ENCODE results near the gene ABCB9. TPM values are rescaled to one million over a fixed set of nuclear protein-coding genes. Genes with fewer than 3 reads are reported as not detected.
"Not testable (repeated sequence)": the region's sequence is repeated elsewhere in the genome, so short reads cannot be mapped to it uniquely, and the experiment has no call there.

ABCB9 gene
- total RNA-seq, 1 donor from 2014 or later, result 6.9 TPM

DNA sequence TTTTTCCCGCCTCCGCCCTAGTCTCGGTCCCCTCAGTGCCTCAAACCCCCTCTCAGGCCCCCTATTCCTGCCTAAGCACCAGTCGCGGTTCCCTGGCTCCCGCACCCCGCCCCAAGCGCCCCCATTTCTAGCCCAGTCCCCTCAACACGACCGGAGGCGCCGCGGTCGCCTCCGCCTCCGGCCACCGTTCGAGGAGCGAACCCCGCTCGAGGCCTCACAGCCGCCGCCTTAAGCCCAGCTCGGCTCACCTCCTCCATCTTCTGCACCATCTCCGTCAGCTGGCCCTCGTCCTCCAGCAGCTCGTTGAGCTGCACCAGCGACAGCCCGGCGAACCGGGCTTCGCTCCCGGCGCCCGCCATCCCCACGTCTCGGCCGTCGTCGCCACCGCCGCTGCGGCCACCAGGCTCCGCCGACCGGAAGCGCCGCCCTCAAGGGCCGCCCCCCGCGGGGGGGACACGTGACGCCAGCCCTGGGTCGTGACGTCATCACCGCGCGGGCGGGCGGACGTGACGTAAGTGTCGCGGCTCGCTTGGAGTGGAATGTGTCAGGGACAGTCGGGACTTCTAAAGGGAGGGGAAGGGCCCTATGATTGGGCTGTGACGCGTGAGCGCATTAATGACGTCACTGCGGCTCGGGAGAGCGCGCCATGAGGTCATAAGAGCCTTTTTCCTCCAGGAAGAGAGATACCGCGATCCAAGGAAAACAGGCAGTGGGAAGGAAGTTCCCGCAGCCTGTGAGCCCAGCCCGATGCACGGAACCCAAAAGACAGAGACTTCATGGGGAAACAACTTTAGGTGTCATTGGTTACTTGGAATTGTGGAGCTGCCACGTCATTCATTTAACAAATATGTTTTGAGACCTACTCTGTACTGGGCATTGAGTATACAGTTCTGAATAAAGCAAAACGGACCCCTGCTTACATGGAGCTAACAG is 70.3 kb downstream of the ABCB9 start, which contains the start of gene VPS37B:
TSS of gene VPS37B (minus strand) at position 421 of the 933 bp plus-strand sequence. CDS start at position 359, 62 bp downstream.
- DNase-seq (ENCODE audit: low read depth), result peak; percentile 89

DNA sequence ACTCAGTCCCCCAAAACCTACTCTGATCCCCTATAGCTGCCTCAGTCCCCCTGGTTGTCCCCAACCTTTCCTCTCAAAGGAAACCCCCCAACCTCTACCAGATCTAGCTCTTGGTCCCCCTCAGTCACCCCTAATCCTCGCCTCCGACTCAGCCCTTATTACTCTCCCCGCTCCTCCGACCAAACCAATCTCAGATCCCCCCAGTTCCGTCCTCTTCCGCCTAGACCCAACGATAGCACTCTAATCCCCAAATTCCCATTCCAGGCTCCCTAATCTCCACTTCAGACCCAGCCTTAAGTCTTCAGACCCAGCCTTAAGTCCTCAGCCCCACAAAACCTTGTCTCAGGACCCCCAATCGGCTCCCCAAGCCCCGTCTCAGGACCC is 71.0 kb downstream of the ABCB9 start:
- no peak for DNase-seq (ENCODE audit: low read depth)

GRCh38 chr12:122894193-122895121 is 71.8 kb downstream of the ABCB9 start:
- DNase-seq (ENCODE audit: low read depth), result peak; percentile 49

DNA sequence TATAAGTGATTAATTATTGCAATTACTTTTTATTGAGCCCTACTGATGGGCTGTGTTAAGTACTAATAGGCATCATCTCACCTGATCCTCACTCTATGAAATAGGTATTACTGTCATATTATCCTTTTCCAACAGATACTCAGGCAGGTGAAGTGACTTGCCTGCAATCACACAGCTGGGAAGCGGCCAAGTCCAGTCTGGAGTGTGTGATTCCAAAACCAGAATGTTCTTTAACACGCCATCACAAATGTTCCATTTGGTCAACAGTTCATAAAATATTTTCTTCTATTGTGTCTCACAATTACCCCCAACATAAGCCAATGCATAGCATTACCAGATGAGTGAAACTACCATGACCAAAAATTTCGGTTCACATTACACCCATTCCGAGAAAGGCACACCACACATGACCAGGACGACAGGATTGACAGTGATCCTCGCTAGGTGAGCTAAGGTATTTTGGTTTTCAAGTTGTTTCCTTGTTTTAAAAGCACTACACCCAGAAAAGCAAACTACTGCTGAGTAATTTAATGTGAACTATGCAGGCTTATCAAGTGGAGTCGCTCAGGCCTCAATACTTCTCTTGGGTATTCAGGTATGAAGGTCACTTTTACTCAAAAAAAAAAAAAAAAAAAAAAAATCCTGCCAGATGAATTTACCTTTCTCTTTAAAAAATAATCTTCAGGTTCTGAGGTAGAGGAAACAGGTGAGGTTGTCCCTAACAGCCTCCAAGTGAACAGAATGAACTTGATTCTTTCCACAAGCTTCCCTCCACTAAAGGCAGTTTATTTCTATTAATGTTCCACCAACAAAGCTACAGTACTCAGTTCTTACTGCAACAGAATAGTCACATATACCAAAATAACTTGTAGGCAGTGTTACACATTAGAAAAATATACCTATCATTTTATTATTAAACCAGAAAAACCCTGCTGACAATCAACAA is 72.8 kb downstream of the ABCB9 start:
- DNase-seq (ENCODE audit: low read depth), result no peak

- not testable (repeated sequence) for DNase-seq (ENCODE audit: low read depth)
Measured at GRCh38 chr12:122892724-122893123, 73.5 kb downstream of the ABCB9 start.

- DNase-seq (ENCODE audit: low read depth), result peak; percentile 85
Measured at GRCh38 chr12:122891661-122892525, 74.4 kb downstream of the ABCB9 start.

- no peak for DNase-seq (ENCODE audit: low read depth)
Measured at GRCh38 chr12:122889761-122890520, 76.3 kb downstream of the ABCB9 start.

DNA sequence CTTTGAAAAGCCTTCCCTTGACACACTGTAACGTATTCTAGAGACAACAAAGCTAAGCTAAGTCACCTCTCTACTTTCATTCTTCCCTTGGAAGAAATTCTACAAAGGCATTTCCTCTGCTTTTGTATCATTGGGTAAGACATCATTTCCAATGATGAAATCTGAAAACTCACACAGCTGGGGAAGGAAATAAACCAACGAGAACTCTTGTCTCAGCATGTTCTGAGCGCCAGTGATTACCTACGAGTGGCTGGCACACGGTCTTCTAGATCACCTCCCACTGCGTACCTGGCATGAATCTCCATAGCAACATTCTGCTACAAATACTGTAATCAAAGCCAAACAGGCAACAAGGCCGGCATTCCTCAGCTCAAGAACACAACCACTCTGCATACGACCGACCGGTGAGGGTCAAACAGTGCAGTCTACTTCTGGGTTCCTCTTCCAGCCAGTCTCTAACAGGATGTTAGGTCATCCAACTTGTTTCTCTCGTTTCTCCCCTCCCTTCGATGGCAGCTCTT is 78.0 kb downstream of the ABCB9 start:
- DNase-seq (ENCODE audit: low read depth), result no peak

DNA sequence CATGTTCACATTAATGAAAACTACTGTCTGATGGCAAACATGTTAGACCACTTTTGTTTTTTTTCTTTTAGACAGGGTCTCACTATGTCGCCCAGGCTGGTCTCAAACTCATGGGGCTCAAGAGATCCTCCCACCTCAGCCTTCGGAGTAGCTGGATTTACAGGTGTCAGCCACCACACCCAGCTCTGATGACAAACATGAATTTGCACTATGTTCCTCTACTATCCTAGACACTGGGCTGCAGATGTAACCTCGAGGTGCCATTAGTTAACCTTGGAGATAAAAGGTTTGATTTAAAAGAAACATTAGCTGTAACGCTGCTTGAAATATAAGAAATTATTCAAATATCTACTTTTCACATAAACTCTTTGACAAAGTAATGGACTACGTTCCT is 78.4 kb downstream of the ABCB9 start:
- no peak for DNase-seq (ENCODE audit: low read depth)

DNA sequence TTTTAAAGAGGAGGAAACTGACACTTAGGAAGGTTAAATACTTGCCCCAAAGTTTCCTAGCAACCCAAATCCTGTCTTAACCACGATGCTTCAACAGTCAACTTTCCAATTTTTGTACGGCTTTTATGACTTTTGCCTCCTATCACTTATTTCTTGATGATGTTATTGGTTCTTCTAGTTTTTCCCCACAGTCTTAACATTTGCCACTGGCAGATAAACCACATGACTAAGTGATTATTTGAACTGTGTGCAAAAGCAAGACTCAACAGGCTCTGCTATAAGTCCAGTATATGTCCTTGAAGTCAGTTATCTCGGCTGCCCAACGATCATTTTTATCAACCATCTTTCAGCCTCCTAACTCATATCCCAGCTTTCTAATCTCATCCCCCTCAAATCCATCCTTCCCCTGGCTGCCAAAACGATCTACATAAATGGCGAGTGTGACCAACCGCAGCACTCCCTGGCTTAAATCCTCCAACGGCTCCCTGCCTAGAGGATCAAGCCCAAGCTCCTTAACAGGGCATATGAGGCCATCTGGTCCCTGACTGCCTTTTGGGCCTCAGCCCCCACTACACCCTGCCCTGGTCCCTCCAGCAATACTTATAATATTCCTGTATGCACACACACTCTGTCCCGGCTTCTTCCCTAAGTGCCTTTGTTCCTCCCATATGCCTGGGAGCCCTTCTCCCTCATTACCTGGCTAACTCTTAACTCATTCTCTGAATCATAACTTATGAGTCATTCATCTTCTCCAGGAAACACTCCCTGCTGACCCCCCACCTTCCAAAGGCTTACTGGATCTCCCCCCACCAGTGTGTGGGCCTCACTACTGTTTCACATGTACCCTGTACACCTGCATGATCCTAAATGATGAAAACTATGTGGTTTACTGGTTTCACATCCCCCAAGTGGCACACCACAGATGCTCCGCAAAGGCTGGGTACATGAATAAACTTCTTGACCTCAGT is 79.1 kb downstream of the ABCB9 start:
- DNase-seq (ENCODE audit: low read depth), result peak; percentile 58

DNA sequence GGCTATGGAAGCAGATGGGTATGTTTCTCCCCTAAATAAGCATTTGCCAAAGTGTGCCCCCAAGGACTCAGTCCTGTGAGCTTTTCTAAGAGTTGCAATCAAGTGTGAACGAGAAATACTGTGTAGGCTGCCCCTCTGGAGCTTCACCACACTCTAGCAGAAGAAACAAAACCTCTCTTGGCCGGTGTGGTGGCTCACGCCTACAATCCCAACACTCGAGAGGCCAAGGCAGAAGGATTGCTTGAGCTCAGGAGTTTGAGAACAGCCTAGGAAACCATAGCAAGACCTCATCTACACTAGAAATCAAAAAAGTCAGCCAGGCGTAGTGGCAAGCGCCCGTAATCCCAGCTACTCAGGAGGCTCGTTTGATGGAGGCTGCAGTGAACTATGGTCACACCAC is 80.1 kb downstream of the ABCB9 start:
- no peak for DNase-seq (ENCODE audit: low read depth)

DNA sequence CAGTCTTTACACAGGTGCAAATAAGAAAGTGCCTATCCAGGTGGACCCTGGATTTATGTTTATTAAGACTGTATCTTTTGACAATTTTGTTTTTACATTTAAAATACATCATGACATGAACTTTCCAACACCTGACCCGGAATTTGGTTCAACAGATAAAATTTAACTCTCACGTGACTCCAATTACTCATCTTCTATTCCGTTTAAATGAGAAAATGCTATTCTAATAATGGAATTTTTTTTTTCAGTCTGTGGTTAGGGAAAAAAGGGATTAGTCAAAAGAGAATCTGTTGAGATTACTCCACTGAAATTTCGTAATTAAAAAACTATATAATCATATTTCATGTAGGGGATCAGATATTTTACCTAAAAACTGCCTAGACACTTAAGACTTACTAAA is 81.4 kb downstream of the ABCB9 start:
- DNase-seq (ENCODE audit: low read depth), result no peak

DNA sequence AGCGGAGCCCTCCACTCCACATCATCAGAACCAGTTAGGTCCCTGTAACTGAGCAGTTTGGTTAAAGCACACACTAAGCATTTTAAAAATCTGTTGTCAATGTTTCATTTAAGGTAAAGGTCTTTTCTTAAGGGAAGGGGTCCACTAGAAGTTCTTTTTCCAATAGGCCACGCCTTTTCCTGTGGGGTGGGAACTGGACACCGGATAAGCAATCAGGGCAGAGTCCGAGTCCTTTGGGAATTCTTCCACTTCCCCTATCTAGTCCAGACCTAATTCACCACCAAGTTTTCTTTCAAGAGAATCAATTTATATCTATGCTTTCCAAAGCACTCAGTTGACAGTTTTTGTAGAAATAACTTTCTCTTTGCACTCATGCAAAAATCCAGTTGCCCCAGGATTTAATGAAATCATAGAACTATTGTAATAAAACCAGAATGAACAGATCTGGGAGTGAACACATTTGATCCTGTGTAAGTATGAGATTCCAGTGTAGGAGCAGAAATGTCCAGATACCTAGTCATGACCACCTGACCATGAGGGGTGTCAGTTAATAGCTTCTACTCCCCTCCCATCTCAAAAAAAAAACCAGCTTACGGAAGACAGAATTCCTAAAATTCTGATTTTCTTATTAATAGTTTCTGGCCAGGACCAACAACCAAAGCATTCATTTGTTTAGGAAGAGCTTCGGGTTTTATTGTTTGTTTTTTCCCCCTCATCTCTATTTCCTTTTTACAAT is 82.0 kb downstream of the ABCB9 start:
- no peak for DNase-seq (ENCODE audit: low read depth)

GRCh38 chr12:122882908-122883558 is 83.2 kb downstream of the ABCB9 start:
- DNase-seq (ENCODE audit: low read depth), result no peak

DNA sequence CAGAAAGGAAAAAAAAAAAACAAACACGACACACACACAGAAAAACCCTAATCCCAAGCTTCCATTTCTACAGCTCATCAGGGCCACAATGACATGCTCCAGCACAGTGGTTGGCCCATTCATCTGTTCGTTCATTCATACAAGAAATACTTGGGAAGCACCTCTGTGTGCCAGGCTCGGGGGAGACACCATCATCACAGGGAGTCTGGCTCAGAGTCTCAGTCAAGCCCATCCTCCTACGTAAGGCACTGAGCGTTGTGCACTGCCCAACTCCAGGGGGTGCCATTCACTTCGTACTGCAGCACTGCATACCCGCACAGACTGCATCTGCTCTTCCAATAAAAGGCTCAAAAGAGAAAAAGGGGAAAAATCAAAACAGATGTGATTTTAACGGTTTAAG is 85.6 kb downstream of the ABCB9 start:
- no peak for DNase-seq (ENCODE audit: low read depth)

- DNase-seq (ENCODE audit: low read depth), result no peak
Measured at GRCh38 chr12:122880155-122880667, 86.1 kb downstream of the ABCB9 start.
